NCI-H2029 (cell line): ENCODE data around the gene SHROOM2.

Experiments used
- DNase-seq: peaks from one replicate; lab custom pipeline; 2025; lab: John Stamatoyannopoulos, UW

The SHROOM2 gene

GRCh38 chrX:9940421-9940820, 154.2 kb downstream of the SHROOM2 start:
- DNase-seq = no peak

- no peak for DNase-seq
Observed at GRCh38 chrX:9942086-9942485, 155.9 kb downstream of the SHROOM2 start.

GRCh38 chrX:9943420-9943819, 157.2 kb downstream of the SHROOM2 start:
- no peak for DNase-seq

- no peak for DNase-seq
Observed at GRCh38 chrX:9947131-9947794, 161.0 kb downstream of the SHROOM2 start.

GRCh38 chrX:9948406-9948805, 162.2 kb downstream of the SHROOM2 start:
- no peak for DNase-seq

GRCh38 chrX:9952300-9952699, 166.1 kb downstream of the SHROOM2 start:
- DNase-seq = no peak

- DNase-seq = no peak
Observed at GRCh38 chrX:9953396-9953795, 167.2 kb downstream of the SHROOM2 start.

GRCh38 chrX:9955506-9955905, 169.3 kb downstream of the SHROOM2 start:
- DNase-seq = no peak

GRCh38 chrX:9957743-9958142, 171.5 kb downstream of the SHROOM2 start:
- no peak for DNase-seq

- no peak for DNase-seq
Observed at GRCh38 chrX:9958183-9958582, 172.0 kb downstream of the SHROOM2 start.

GRCh38 chrX:9961750-9962149, 175.5 kb downstream of the SHROOM2 start:
- DNase-seq = no peak

GRCh38 chrX:9966775-9967408, 180.7 kb downstream of the SHROOM2 start, which contains the start of gene CLDN34:
Gene CLDN34, plus strand, starts transcription at chrX:9967358. Its CDS starts 0 bp downstream, at chrX:9967358.
- no peak for DNase-seq

GRCh38 chrX:9977635-9978034, 191.4 kb downstream of the SHROOM2 start:
- no peak for DNase-seq

GRCh38 chrX:9980401-9980800, 194.2 kb downstream of the SHROOM2 start:
- no peak for DNase-seq

- DNase-seq = no peak
Observed at GRCh38 chrX:9980927-9981326, 194.7 kb downstream of the SHROOM2 start.

- DNase-seq = no peak
Observed at GRCh38 chrX:9983441-9983840, 197.2 kb downstream of the SHROOM2 start.

- DNase-seq = no peak
Observed at GRCh38 chrX:9983846-9984245, 197.6 kb downstream of the SHROOM2 start.

GRCh38 chrX:9988762-9989161, 202.5 kb downstream of the SHROOM2 start:
- DNase-seq = no peak

- DNase-seq = no peak
Observed at GRCh38 chrX:9992061-9992460, 205.8 kb downstream of the SHROOM2 start.

GRCh38 chrX:9992724-9993123, 206.5 kb downstream of the SHROOM2 start:
- DNase-seq = no peak

- peak; percentile 42 for DNase-seq
Observed at GRCh38 chrX:9995855-9996339, 209.7 kb downstream of the SHROOM2 start.

- DNase-seq = no peak
Observed at GRCh38 chrX:9997041-9997440, 210.8 kb downstream of the SHROOM2 start.

GRCh38 chrX:9997524-9997923, 211.3 kb downstream of the SHROOM2 start:
- no peak for DNase-seq
